Right kidney (tissue), 1 donor: ENCODE data around the gene STON2.

Experiments
- DNase-seq: peaks from one replicate; pipeline ENCODE4 v3.0.0-alpha.2; 2016

The STON2 gene

GRCh38 chr14:81301371-81301770, 98.8 kb downstream of the STON2 start:
- no peak for DNase-seq

DNA sequence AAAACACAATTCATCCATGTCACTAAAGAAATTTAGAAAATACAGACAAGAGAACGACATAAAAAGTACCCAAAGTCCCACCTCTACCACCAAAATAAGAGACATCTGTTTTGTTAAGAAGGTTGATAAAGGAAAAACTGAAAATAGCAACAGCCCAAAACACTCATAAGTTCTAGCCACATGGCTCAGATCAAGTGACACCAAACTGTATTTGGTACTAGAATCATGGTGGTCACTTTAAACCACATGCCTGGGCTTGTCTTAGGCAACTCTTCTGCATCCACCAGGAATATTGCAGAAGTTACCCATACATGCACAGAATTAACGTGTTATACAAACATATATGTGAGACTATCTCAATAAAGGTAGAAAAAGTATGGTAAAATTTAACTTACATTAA, 101.2 kb downstream of the STON2 start:
- no peak for DNase-seq

DNA sequence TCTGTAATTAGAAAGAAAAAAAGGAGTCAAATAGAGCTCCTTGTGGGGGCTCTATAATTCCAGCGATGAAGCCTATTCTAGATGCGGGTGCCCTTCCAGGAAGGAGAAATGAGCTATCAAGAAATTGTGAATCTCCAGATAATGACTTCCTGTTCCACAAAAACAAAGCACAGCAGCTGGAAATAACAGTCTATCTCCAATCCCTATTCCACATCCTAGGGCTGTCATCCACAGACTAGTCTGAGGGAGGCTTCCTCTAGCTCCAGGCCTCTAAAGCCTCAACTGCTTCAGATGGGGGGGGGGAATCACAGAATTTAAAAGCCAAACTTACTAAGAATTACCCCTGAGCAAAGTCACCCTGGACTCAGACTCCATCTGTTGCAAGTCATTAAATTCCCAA, 102.0 kb downstream of the STON2 start:
- no peak for DNase-seq

DNA sequence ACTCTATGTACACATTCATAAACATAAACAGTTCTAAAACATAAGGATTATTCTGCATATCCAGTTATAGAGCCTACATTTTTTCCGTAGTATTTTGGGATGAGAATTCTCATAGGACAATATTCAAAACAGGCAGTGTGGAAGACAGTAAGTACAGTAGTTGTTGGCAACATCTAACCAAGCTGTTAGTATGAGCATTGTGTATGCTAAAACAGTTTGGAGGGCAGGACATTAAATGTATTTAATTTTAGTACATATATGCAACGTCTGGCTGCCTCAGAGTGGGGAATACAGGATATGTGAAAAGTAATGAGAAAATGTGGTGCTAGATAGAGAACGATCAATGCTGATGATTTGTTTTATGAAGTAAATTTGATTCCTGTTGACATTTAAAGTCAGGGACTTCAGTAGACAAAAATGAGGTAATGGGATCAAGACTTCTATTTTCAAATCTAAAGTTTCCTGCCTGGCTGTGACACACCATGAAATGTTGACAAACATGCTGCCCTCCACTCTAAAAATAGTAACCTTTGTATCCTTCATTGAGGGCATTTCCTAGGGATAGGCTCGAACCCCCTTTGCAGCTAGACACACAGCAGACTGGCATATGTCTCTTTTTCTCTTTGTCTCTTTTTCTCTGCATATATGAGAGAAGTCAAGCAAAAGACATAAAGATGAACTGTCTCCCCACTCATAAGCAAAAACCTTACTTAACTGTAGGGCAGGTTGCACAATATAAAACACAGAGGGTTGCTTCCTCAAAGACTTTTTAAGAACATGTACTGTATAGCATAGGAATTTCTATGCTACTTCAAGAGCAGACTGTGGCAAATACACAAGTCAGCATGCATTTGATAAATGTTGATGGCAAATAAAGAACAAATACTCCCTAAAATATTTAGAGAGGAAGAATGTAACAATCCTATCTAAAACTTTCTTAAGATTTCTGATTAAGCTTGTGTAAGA, 103.9 kb downstream of the STON2 start:
- no peak for DNase-seq

DNA sequence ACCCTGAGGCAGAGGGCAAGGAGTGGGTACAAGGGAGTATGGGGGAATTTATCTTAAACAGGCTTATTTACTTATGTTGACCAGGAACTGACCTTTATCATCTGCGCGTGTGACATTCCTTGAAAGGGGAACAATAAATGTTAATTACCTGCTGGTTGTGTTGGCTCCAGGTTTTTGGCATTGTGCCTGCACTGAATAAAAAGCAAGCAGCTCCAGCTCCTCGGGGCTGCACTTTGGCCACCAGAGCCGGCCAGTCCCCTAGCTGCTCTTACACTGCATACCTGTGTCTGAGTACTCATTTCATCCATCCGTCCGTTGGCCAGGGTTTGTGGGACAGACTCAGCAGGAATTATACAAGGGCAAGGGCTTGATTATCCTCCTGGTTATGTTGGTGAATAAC, 110.6 kb downstream of the STON2 start:
- no peak for DNase-seq

- no peak for DNase-seq
Observed at GRCh38 chr14:81286574-81287370, 113.4 kb downstream of the STON2 start.

GRCh38 chr14:81285245-81285644, 114.9 kb downstream of the STON2 start:
- DNase-seq: no peak

GRCh38 chr14:81281332-81281731, 118.8 kb downstream of the STON2 start:
- no peak for DNase-seq

DNA sequence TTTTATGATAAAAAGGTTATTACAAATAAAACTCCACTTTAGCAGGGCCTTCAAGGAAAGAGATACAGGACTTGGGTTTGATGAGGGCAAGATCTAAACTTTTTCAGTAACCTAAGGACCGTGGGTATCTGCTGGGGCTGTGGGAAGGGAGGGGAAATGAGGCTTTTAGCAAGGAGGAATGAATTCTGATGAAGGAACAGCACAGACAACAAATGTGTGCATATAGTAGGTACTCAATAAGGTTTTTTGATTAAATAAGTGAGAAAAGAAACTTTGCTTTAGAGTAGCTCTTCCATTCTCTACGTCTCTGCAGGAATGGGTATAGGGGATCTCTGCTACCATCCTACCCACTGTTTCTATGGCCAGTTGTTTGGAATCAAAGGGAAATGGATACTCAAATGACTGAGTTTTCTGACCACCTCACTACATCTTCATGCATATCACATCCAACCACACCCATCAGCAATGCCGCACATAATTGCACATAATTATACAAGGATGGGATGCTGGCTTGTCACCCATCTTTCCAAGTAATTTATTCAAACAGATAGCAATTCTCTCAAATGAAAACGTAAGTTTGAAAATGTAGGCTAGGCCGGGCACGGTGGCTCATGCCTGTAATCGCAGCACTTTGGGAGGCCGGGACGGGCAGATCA, 119.9 kb downstream of the STON2 start:
- DNase-seq: no peak

DNA sequence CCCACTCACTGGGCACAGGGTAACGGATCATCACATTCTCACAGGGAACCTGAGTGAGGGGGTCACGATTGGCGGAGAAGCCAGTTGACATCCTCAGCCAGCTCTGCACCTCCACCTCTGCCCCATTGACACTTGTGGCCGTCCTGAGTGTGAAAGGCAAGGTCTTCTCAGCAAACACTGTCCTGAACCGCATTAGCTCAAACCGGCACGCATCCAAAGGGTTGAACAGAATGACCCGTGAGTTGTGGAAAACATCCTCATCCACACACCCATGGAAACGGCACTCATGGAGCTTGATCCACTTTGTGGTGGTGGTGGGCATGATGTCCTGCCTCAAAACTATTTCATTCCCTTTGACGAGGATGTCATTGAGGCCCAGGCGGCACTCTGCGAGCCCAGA, 123.0 kb downstream of the STON2 start:
- no peak for DNase-seq

- DNase-seq: no peak
Observed at GRCh38 chr14:81276073-81277069, 123.8 kb downstream of the STON2 start.

GRCh38 chr14:81275305-81276072, 124.6 kb downstream of the STON2 start:
- no peak for DNase-seq

- DNase-seq: no peak
Observed at GRCh38 chr14:81273961-81274575, 126.1 kb downstream of the STON2 start.

DNA sequence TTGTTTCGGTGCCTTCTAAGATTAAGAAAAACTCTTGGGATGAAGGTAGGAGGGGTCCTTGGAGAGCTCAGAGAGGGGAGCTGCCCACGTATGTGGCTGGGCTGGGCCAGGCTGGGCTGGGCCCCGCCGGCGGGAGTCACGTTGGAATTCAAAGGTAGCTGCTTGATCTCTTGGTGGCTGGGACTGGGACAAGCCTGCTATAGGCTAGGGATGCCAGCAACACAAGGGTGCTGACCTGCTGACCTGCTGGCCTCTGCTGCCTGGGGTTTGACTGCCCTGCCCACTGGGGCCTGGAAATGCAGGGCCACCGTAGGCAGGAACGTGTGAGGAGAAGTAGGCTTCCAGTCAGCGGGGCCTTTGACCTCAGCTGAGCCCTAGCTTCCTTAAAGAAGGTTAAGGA, 126.6 kb downstream of the STON2 start:
- no peak for DNase-seq

DNA sequence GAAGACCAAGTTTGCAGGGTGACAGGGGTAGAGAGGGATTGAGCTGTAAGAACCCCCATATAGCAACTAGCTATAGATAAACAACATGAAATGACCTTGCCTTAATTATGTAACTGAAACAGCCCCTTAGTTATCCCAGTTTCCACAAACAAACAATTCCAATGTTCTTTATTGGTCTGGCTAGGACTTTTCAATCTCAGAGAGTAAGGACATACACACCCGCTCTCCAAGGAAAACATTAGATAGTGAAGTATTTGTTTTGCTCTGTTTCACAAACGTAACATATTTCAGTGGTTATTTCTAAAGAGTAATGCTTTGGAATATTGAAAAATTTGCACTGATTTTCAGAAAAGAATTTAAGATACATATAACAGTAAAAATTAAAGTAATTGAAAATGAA, 127.8 kb downstream of the STON2 start:
- no peak for DNase-seq

DNA sequence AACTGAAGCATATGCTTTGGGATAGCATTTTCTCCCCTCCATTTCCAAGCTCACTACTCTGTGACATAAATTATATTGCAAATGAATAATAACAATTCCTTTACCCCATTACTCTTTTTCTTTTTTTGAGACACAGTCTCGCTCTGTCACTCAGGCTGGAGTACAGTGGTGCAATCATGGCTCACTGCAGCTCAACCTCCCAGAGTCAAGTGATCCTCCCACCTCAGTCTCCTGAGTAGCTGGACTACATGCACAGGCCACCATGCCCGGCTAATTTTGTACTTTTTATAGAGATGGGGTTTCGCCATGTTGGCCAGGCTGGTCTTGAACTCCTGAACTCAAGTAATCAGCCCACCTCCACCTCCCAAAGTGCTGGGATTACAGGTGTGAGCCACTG, 130.1 kb downstream of the STON2 start:
- no peak for DNase-seq

DNA sequence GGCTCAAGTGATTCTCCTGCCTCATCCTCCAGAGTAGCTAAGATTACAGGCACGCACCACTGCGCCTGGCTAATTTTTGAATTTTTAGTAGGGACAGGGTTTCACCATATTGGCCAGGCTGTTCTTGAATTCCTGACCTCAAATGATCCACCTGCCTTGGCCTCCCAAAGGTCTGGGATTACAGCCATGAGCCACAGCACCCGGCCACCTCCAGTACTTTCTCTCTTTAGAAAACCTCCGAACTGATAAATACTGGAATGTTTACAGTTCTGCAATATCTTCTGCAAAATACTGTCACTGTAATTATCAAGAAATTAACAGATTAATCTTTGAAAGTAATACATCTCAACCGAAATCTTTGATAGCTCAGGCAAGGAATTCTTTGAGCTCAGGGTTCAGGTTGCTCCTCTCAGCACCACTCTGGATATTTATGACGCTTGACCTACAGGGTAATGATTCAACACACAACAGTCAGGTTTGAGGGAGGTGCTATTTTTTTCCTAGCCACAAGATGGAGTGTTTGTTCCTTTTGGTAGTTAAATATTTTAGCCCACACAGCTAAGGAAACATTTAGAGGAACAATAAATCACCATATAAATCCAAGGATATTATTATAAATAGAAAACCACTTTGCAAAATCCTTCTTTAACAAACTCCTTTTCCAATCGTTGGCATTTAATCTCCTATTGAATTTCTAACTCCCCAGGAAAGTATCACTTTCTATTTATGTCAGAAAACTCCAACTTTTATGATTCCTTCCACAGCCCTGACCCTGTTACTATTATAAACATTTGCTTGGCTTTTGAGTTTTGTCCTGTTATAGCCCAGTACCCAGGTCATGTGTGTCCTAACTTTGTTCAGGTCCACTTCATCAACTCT, 130.8 kb downstream of the STON2 start:
- peak; percentile 52 for DNase-seq

DNA sequence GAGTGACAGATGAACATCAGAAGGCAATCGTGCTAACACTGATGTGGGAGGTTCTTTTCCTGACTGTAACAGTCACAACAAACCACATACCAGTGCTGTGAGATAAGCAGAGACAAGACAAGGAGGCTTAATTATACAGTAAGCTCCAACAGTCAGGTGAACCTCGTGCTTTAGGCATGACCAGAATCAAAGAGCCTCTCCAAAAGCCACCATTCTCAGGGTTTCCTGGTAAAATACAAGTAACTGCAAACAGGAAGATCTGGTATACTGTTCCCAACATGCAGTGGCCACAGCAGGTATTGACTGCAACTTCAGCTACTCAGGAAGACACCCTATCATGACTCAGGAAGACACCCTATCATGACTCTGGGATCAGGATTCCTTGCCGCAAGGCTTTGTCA, 132.1 kb downstream of the STON2 start:
- DNase-seq: no peak

GRCh38 chr14:81265636-81266169, 134.4 kb downstream of the STON2 start:
- no peak for DNase-seq
